BLaER1 treated with 17β-estradiol and CSF1 and Interleukin-3, amounts not matched to agents 10 nM and 100 nM (cell line): ENCODE data around the gene PIEZO1.
"Not testable (repeated sequence)": the region's sequence is repeated elsewhere in the genome, so short reads cannot be mapped to it uniquely, and the experiment has no call there.

Source experiments
- H3K27ac ChIP-seq, 11 experiments: shearing (Covaris generic); formaldehyde crosslinking; 2 replicates each; pipeline ENCODE4 v1.8.1; 2022
- H3K27me3 ChIP-seq, 11 experiments: shearing (Covaris generic); formaldehyde crosslinking; 2 replicates each; pipeline ENCODE4 v1.8.1; 2022
- H3K36me3 ChIP-seq, 11 experiments: shearing (Covaris generic); formaldehyde crosslinking; 2 replicates each; pipeline ENCODE4 v1.8.1; 2022
- H3K4me1 ChIP-seq, 10 experiments: shearing (Covaris generic); formaldehyde crosslinking; 2 replicates each; pipeline ENCODE4 v1.8.1; 2022
- H3K4me2 ChIP-seq, 11 experiments: shearing (Covaris generic); formaldehyde crosslinking; 2 replicates each; pipeline ENCODE4 v1.8.1; 2022
- H3K4me3 ChIP-seq, 10 experiments: shearing (Covaris generic); formaldehyde crosslinking; 2 replicates each; pipeline ENCODE4 v1.8.1; 2022
- H3K9ac ChIP-seq, 11 experiments: shearing (Covaris generic); formaldehyde crosslinking; 2 replicates each; pipeline ENCODE4 v1.8.1; 2022
- H3K9me3 ChIP-seq, 11 experiments: shearing (Covaris generic); formaldehyde crosslinking; replicated peaks in 1 of 11; 2 replicates each; pipeline ENCODE4 v1.8.1; 2022
- H4K20me1 ChIP-seq, 11 experiments: shearing (Covaris generic); formaldehyde crosslinking; 2 replicates each; pipeline ENCODE4 v1.8.1; 2022
- Cebpa-rat ChIP-seq, 11 experiments: shearing (Covaris generic); IDR thresholded peaks; 2 replicates each; pipeline ENCODE4 v1.8.1; 2022

Gene PIEZO1

DNA sequence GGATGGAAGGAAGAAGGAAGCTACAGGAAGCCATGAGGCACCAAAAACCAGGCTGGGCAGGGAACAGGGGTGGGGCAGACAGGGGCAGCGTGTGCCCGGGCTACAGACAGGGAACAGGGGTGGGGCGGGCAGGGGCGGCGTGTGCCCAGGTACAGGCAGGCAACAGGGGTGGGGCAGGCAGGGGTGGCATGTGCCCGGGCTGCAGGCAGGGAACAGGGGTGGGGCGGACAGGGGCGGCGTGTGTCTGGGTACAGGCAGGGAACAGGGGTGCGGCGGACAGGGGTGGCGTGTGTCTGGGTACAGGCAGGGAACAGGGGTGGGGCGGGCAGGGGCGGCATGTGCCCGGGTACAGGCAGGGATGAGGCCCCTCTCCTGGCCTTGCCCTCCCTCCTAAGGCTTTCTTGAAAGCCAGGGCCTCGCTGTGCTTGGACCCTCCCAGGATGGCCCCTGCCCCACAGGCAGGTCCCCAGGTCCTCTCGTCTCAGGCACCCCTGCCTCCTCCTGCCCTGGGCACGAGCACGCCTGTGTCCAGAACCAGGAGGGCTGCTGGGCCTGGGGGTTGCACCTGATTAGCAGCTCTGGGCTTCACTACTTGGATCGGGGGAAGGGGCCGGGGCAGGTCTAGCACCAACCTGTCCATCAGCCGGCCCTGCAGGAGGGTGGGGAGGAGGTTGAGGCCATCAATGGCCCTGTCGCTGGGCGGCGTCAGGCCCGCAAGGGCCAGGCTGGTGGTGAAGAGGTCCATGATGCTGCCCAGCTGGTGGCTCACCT lies 41.2 kb upstream of the PIEZO1 start:
- Histone ChIP-seq H3K27me3 (no peaks in the 10 kb centered on the region), H3K27ac (no peak overlapping the region), H3K9me3 (no peaks in the 10 kb centered on the region), H3K9ac (no peak overlapping the region), H3K4me1 (peaks cover 0 to 9% (median 2%) of the 10 kb centered on the region in 10 experiments; a peak in 4 of 20 replicates), H3K4me2 (no peak overlapping the region), H3K36me3 (peaks cover 25 to 79% (median 59%) of the 10 kb centered on the region in 11 experiments; a peak in 21 of 22 replicates), H3K4me3 (no peak overlapping the region), H4K20me1 (peaks cover 0 to 66% (median 4%) of the 10 kb centered on the region in 11 experiments; a peak in 12 of 22 replicates)
- no peak for TF ChIP-seq Cebpa-rat (IDR thresholded peaks at IDR 0.05)

- no peak overlapping the region for H3K4me2 ChIP-seq
- peaks cover 0 to 70% (median 7%) of the 10 kb centered on the region in 11 experiments; a peak in 12 of 22 replicates for H4K20me1 ChIP-seq
- H3K27me3 ChIP-seq: no peaks in the 10 kb centered on the region
- H3K4me3 ChIP-seq: no peak overlapping the region
- H3K9ac ChIP-seq: no peak overlapping the region
- H3K9me3 ChIP-seq: no peaks in the 10 kb centered on the region
- no peak for TF ChIP-seq Cebpa-rat (IDR thresholded peaks at IDR 0.05)
- no peak overlapping the region for H3K27ac ChIP-seq
- H3K36me3 ChIP-seq: peaks cover 30 to 85% (median 59%) of the 10 kb centered on the region in 11 experiments; a peak in 21 of 22 replicates
- H3K4me1 ChIP-seq: peaks cover 0 to 15% (median 5%) of the 10 kb centered on the region in 10 experiments; a peak in 4 of 20 replicates
These were observed 40.1 kb upstream of the PIEZO1 start for GRCh38 chr16:88825146-88825545.

GRCh38 chr16:88824256-88825077 lies 39.4 kb upstream of the PIEZO1 start:
- Histone ChIP-seq H3K9me3 (no peaks in the 10 kb centered on the region), H3K36me3 (peaks cover 30 to 82% (median 59%) of the 10 kb centered on the region in 11 experiments; a peak in 21 of 22 replicates), H3K27me3 (no peaks in the 10 kb centered on the region), H3K9ac (no peak overlapping the region), H4K20me1 (peaks cover 0 to 66% (median 7%) of the 10 kb centered on the region in 11 experiments; a peak in 12 of 22 replicates), H3K4me1 (peaks cover 0 to 15% (median 5%) of the 10 kb centered on the region in 10 experiments; a peak in 4 of 20 replicates), H3K4me3 (no peak overlapping the region), H3K27ac (no peak overlapping the region), H3K4me2 (no peak overlapping the region)
- TF ChIP-seq Cebpa-rat (IDR thresholded peaks at IDR 0.05): no peak

GRCh38 chr16:88823646-88824045 lies 38.6 kb upstream of the PIEZO1 start:
- not testable (repeated sequence) for H3K27ac ChIP-seq, H3K4me3 ChIP-seq, H3K4me2 ChIP-seq, H3K9me3 ChIP-seq, H3K9ac ChIP-seq, H3K27me3 ChIP-seq
- peaks cover 0 to 15% (median 5%) of the 10 kb centered on the region in 10 experiments; a peak in 4 of 20 replicates for H3K4me1 ChIP-seq
- peaks cover 0 to 60% (median 7%) of the 10 kb centered on the region in 11 experiments; a peak in 10 of 22 replicates for H4K20me1 ChIP-seq
- peaks cover 29 to 74% (median 56%) of the 10 kb centered on the region in 11 experiments; a peak in 21 of 22 replicates for H3K36me3 ChIP-seq

- H3K4me2 ChIP-seq: 0 out of 22 replicates have a peak overlapping the region, but pooled peaks of 1 of the 11 experiments have one; percentile 32
- H3K27me3 ChIP-seq: no peaks in the 10 kb centered on the region
- 0 out of 22 replicates have a peak overlapping the region, but pooled peaks of 1 of the 11 experiments have one; percentile 14 for H3K9ac ChIP-seq
- H4K20me1 ChIP-seq: peaks cover 0 to 68% (median 10%) of the 10 kb centered on the region in 11 experiments; a peak in 10 of 22 replicates
- H3K4me3 ChIP-seq: no peak overlapping the region
- TF ChIP-seq Cebpa-rat (IDR thresholded peaks at IDR 0.05): no peak
- no peak overlapping the region for H3K27ac ChIP-seq
- peaks cover 21 to 64% (median 47%) of the 10 kb centered on the region in 11 experiments; a peak in 21 of 22 replicates for H3K36me3 ChIP-seq
- H3K4me1 ChIP-seq: peaks cover 0 to 15% (median 5%) of the 10 kb centered on the region in 10 experiments; a peak in 5 of 20 replicates
- H3K9me3 ChIP-seq: no peaks in the 10 kb centered on the region
These were observed 37.4 kb upstream of the PIEZO1 start for GRCh38 chr16:88822281-88823040.

GRCh38 chr16:88821168-88821850 lies 36.3 kb upstream of the PIEZO1 start:
- no peak overlapping the region for H3K4me3 ChIP-seq
- TF ChIP-seq Cebpa-rat (IDR thresholded peaks at IDR 0.05): no peak

DNA sequence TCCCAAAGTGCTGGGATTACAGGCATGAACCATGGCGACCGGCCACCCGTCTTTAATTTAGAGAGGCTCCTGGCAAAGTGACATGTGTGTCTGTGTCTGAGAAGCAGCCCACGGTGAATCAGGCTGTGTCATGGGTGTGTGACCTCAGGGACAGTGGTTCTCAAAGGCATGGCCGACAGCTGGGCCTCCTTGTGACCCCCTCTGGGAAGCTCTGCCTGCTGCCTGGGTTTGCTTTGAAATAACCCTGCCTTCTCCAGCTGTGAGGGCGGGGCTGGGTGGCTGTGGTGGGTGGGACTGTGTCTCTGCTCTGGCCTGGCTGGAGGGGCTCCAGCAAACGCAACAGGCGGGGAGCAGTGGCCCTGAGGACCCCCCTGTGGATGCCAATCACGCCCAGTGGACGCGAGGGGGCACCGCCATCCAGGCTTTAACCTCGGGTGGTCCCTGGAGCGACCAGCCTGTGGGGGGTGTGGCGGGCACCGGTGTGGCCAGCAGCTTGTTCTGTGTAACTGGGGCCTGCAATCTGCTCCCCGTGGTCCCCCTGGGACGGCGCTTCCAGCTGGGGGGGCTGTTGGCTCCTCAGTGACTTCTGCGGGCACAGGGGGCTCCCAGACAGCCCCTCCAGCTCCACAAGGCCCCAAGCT lies 35.5 kb upstream of the PIEZO1 start:
- no peaks in the 10 kb centered on the region for H3K9me3 ChIP-seq
- no peaks in the 10 kb centered on the region for H3K27me3 ChIP-seq
- H3K36me3 ChIP-seq: peaks cover 16 to 51% (median 39%) of the 10 kb centered on the region in 11 experiments; a peak in 21 of 22 replicates
- TF ChIP-seq Cebpa-rat (IDR thresholded peaks at IDR 0.05): no peak
- no peak overlapping the region for H3K27ac ChIP-seq
- H3K4me2 ChIP-seq: no peak overlapping the region
- H3K9ac ChIP-seq: peak overlapping the region in 1 of 11 experiments; percentile 23; a peak in 1 of 22 replicates
- peaks cover 0 to 25% (median 10%) of the 10 kb centered on the region in 10 experiments; a peak in 8 of 20 replicates for H3K4me1 ChIP-seq
- peaks cover 0 to 76% (median 20%) of the 10 kb centered on the region in 11 experiments; a peak in 13 of 22 replicates for H4K20me1 ChIP-seq
- H3K4me3 ChIP-seq: no peak overlapping the region

More at GRCh38 chr16:88821168-88821850, 36.3 kb upstream of the PIEZO1 start:
- Histone ChIP-seq H3K9me3 (no peaks in the 10 kb centered on the region), H3K9ac (0 out of 22 replicates have a peak overlapping the region, but pooled peaks of 3 of the 11 experiments have one; percentile 14 to 23 (median 17)), H3K36me3 (peaks cover 16 to 52% (median 39%) of the 10 kb centered on the region in 11 experiments; a peak in 21 of 22 replicates), H3K27me3 (no peaks in the 10 kb centered on the region), H3K4me2 (peak overlapping the region in 4 of 11 experiments; percentile 7 to 32 (median 18); a peak in 4 of 22 replicates), H3K4me1 (peaks cover 0 to 17% (median 6%) of the 10 kb centered on the region in 10 experiments; a peak in 6 of 20 replicates), H3K27ac (no peak overlapping the region), H4K20me1 (peaks cover 0 to 69% (median 13%) of the 10 kb centered on the region in 11 experiments; a peak in 11 of 22 replicates)
